Posterior vena cava (tissue), 2 donors: ENCODE measurements around the gene C17orf114.
"Not testable (repeated sequence)": the region's sequence is repeated elsewhere in the genome, so short reads cannot be mapped to it uniquely, and the experiment has no call there.

Experiments
- DNase-seq: peaks from one replicate; pipeline ENCODE4 v3.0.0-alpha.2; 2020; ENCODE audit warnings: low spot score
- intact Hi-C, 2 donors: fragments of 100-400 bp; cut with DNase I; formaldehyde crosslinking; loops; one replicate each; pipeline versions ENCODE4 v1.14.1 to v1.14.2; 2022 to 2023
- donor health status: DM: yes; HTN: yes; CAD: no.
- donor health status: DM: yes; HTN: yes; CAD: no.

C17orf114 gene

GRCh38 chr17:4802228-4802627 lies at the start of gene C17orf114:
Gene C17orf114, minus strand, starts transcription at chr17:4802328.
- intact Hi-C loops, result no loop called here
- DNase-seq, result no peak

- no peak for DNase-seq
- intact Hi-C loops, result no loop called here
These were observed 49.0 kb upstream of the C17orf114 start for GRCh38 chr17:4851084-4851483.

GRCh38 chr17:4850246-4850645 lies 48.1 kb upstream of the C17orf114 start:
- intact Hi-C loops, result no loop called here
- no peak for DNase-seq

- intact Hi-C loops, result no loop called here
- no peak for DNase-seq
These were observed 46.9 kb upstream of the C17orf114 start for GRCh38 chr17:4849011-4849536.

- intact Hi-C loops, result no loop called here
- DNase-seq, result no peak
These were observed 44.7 kb upstream of the C17orf114 start for GRCh38 chr17:4846635-4847390.

- no peak for DNase-seq
- intact Hi-C loops, result no loop called here
These were observed 43.0 kb upstream of the C17orf114 start for GRCh38 chr17:4845118-4845517.

DNA sequence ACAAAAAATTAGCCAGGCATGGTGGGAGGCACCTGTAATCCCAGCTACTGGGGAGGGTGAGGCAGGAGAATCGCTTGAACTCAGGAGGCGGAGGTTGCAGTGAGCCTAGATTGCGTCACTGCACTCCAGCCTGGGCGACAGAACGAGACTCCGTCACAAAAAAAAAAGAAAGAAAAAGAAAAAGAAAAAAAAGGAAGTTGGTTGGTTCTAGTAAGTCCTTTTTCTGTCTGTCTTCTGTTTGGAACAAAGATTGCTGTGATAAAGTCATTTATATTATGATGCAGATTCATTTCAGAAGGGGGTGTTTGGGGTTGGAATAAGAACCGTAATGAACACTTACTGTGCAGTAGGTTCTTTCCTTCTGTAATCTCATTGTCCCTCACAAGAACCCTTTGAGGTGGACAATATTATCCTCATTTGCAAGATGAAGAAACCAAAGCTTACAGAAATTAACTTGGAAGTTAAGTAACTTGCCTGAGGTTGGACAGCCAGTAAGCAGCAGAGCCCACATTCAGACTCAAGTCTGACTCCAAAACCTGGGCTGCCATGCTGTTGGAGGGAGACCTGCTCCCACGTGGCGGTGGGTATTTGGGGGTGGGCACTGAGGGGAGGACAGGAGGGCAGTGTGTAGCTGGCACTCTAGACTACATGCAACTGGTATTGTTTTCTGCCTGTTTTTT lies 41.3 kb upstream of the C17orf114 start:
- intact Hi-C loops, result no loop called here

DNA sequence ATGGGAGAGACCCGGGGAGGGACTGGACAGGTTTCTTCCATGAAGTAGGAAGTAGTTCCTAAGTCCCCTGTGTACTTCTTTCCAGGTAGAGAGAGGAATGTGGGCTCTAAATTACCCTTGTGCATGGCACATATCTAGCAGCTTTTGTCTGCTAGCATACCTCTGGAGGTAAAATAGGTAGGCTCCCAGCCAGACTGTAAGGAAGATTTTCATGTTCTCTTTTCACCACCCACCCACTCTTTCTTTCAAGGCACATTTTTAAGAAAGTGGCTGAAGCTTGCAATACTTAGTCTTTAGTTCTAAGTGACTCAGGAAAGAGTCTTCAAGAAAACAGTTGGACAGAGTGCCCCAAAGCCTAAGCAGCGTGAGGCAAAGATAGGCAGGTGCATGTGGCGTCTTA lies 40.2 kb upstream of the C17orf114 start:
- intact Hi-C loops, result no loop called here
- no peak for DNase-seq

More for the DNA sequence above, 41.3 kb upstream of the C17orf114 start:
- no peak for DNase-seq

- DNase-seq, result no peak
- intact Hi-C loops, result no loop called here
These were observed 38.7 kb upstream of the C17orf114 start for GRCh38 chr17:4840893-4841242.

- DNase-seq, result no peak
- intact Hi-C loops, result no loop called here
These were observed 38.1 kb upstream of the C17orf114 start for GRCh38 chr17:4839965-4840892.

DNA sequence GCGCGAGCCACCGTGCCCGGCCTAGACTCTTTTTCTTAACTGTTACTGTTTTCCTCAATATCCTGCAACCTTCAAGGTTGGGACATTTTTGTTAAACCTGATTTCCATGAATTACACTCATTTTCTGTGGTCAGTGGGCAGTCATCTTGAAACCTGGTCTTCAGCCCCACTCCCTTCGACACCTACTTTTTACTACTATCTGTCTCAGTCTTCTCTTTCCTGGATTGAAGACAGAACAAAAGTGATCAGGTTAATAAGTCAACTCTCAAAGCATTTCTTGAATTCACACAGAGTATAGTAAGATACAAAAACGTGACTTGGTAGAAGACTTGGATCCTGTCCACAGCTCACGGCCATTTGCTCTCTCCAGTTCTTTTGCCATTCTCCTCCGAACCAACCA lies 37.1 kb upstream of the C17orf114 start:
- intact Hi-C loops, result no loop called here
- DNase-seq, result no peak

DNA sequence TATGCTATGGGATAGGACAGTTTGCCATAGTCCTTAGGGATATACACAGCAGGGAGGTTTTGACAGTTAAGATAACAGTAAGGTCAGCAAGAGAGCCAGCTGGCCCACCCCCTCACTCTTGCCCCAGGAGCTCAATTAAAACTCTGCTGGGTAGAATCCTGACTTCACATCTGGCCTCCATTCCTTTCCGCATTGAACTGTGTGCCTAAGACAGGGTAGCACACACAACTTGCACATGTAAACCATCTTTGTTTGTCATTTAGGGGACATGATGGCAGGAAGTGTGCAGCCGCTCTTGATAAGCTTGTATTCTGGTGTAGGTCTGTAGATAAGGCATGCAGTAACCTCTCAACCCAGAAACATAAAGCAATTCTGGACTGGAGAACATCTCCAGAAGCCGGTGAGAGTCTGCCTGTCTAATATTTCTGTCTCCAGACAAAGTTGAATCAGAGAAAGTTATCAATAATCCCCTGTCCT lies 36.2 kb upstream of the C17orf114 start:
- DNase-seq, result no peak
- intact Hi-C loops, result no loop called here

- intact Hi-C loops, result no loop called here
- no peak for DNase-seq
These were observed 35.6 kb upstream of the C17orf114 start for GRCh38 chr17:4837471-4838308.

- DNase-seq, result no peak
- intact Hi-C loops, result no loop called here
These were observed 34.1 kb upstream of the C17orf114 start for GRCh38 chr17:4836221-4836620.

DNA sequence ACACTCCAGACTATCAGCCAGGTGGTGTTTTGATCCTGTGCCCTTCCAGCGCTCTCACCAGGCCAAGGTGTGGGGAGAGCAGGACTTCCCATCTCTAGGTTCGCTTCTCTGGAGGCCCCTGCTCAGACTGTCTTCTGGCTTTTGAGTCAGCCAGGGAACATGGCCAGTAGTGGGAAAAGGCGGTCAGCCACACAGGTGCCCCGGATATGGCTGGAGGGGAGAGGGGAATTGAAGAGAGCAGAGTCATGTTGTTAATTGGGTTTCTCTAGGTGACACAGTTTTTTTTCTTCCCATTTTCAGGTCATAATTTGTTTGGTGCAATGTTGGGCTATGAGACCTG lies 32.5 kb upstream of the C17orf114 start:
- intact Hi-C loops, result no loop called here
- DNase-seq, result no peak

DNA sequence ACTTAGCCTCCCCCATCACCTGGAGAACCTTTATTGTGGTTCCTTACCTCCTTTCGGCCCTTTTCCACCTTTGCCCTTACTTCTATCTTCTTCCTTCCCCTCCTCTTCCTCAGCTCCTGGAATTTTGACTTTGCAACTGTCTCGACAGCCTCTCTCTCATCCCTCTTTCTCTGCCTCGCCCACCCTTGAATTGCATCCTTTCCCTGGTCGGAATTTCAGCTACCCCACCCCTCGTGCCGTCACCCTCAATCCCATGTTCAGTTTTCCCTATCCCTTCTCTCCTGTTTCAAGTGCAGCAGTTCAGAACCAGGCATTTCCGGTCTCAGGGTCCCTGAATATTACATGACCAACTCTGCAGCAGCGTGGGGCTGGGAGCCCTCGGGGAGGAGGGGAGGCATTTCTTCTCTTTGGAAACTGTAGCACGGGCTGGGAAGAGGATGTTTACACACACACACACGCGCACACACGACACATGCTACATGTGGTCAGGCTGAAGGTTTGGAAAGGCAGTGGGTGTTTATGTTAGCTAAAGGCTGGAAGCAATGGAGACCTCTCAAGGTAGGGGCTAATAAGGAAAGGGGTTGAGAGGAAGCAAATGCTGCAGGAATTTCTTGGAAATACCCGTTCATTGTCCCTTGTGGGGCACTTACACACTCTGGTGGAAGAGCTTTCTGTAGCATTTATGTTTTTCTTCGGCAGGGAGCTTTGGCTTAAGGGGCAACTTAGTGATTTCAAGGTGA lies 32.0 kb upstream of the C17orf114 start:
- intact Hi-C loops, result no loop called here
- no peak for DNase-seq

DNA sequence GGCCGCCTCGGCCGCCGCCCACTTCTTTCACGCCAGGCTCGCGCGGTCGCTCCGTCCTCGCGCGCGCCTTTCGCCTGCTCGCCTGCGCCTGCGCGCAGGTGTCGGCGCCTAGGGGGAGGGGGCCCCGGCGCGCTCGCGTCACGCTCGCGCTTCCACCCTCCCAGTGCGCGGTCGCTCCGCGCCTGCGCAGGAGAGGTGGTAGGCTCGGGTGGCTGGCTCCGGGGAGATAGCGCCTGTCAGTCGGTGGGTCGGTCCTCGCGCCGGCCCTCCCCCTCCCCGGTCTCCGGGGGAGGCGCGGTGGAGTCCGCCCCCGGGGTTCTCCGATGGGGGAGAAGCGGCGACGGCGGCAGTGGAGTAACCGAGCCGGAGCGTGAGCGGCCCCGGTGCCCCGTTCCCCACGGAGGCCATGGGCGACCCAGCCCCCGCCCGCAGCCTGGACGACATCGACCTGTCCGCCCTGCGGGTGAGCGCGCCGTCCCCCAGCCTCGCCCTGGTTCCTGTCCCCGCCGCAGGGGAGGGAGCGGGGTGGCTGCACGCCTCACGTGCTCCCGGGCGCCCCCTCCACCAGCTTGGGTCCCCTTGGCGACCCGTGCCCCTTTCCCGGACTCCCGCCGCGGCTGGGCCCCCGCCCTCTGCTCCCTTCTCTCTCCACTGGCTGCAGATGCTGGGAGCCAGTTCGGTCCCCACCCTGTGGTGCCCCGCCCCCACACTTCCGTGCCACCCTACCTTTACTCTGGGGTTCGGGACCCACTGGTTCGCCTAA lies 31.2 kb upstream of the C17orf114 start, which contains the start of gene MINK1:
MINK1 (plus strand) TSS at position 163 of the 763 bp plus-strand sequence; CDS start at position 407, 244 bp downstream.
- intact Hi-C loops, result no loop called here
- peak; percentile 96 for DNase-seq

GRCh38 chr17:4832829-4833177 lies 30.7 kb upstream of the C17orf114 start:
- intact Hi-C loops, DNase-seq: not testable (repeated sequence)
